ENCODE data around the gene AKNA.

Gene AKNA

GRCh38 chr9:114291886-114292590 lies 95.7 kb downstream of the AKNA start:
- FAIRE-seq: no peak
- no peak for DNase-seq (ENCODE audit: insufficient read length, low spot score)
- no peak for TF ChIP-seq POLR2A (IDR thresholded peaks at IDR 0.05; ENCODE audit: low read depth, low read length)

DNA sequence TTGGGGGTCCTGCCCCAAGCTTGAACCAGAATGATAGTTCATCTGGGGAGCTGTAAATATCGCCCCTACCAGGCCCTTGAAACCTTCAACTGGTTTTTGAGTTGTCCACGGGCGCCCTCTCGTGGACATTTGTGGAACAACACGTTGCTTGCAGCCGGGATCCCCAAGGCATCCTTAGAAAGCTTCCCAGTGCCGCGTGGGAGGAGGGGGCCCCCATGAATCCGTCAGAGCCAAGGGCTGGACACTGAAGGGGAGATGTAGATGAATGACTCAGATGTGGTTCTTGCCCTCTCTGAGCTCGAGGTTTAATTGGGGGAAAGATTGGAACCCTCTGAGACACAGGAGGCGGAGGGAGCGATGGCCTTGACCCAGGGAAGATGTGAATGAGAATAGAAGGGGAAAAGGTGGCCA lies 96.7 kb downstream of the AKNA start:
- no peak for TF ChIP-seq POLR2A (IDR thresholded peaks at IDR 0.05; ENCODE audit: low read depth, low read length)
- FAIRE-seq (peak; percentile 95), DNase-seq (ENCODE audit: insufficient read length, low spot score) (no peak)

DNA sequence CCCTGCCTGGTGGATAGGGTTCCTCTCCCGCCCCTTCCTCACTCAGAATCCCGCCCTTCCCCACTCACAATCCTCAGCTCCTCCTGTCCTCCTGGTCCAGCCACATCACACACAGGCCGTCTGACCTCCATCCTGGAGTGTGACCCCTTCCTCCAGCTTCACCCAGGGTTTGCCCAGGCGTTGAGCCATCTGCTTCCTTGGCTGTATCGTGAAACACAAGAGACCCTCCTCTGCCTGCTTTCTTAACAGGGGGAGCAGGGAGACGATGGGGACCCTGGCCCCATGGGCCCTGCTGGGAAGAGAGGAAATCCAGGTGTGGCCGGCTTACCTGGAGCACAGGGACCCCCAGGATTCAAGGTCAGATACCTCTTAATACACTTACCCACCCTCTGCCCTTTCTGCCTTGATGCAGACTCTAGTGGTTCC lies 97.2 kb downstream of the AKNA start:
- no peak for DNase-seq (ENCODE audit: insufficient read length, low spot score)
- TF ChIP-seq POLR2A (IDR thresholded peaks at IDR 0.05; ENCODE audit: low read depth, low read length): no peak
- no peak for FAIRE-seq

- FAIRE-seq (no peak), DNase-seq (ENCODE audit: insufficient read length, low spot score) (no peak)
- TF ChIP-seq POLR2A (IDR thresholded peaks at IDR 0.05; ENCODE audit: low read depth, low read length): no peak
These were observed 98.0 kb downstream of the AKNA start for GRCh38 chr9:114289571-114290481.

GRCh38 chr9:114289106-114289505 lies 98.7 kb downstream of the AKNA start:
- FAIRE-seq (no peak), DNase-seq (ENCODE audit: insufficient read length, low spot score) (no peak)

GRCh38 chr9:114288193-114289091 lies 99.3 kb downstream of the AKNA start:
- FAIRE-seq: peak; percentile 94
- peak; percentile 54 for DNase-seq (ENCODE audit: insufficient read length, low spot score)
- TF ChIP-seq POLR2A (IDR thresholded peaks at IDR 0.05; ENCODE audit: low read depth, low read length): no peak

More at GRCh38 chr9:114289106-114289505, 98.7 kb downstream of the AKNA start:
- no peak for TF ChIP-seq POLR2A (IDR thresholded peaks at IDR 0.05; ENCODE audit: low read depth, low read length)

DNA sequence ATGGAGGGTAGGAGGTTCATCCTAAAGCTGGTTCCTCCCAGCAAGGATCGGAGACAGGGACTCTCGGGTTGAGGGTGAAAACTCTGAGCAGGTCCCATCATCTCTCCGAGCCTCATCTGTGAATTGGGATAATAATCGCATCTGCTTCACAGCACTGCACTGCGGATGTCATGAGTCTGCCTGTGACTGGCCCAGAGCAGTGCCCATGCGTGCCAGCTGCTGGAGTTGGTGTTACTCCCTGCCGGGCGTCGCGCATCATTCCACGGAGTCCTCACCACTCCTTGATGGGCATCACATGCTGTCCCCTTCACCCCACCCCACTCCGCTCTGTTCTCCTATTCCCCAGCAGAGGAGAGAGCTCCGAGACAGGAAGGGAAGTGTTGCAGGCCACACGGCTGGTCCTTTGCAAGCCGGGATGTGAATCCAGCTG lies 100.0 kb downstream of the AKNA start:
- FAIRE-seq (no peak), DNase-seq (ENCODE audit: insufficient read length, low spot score) (no peak)
- TF ChIP-seq POLR2A (IDR thresholded peaks at IDR 0.05; ENCODE audit: low read depth, low read length): no peak

DNA sequence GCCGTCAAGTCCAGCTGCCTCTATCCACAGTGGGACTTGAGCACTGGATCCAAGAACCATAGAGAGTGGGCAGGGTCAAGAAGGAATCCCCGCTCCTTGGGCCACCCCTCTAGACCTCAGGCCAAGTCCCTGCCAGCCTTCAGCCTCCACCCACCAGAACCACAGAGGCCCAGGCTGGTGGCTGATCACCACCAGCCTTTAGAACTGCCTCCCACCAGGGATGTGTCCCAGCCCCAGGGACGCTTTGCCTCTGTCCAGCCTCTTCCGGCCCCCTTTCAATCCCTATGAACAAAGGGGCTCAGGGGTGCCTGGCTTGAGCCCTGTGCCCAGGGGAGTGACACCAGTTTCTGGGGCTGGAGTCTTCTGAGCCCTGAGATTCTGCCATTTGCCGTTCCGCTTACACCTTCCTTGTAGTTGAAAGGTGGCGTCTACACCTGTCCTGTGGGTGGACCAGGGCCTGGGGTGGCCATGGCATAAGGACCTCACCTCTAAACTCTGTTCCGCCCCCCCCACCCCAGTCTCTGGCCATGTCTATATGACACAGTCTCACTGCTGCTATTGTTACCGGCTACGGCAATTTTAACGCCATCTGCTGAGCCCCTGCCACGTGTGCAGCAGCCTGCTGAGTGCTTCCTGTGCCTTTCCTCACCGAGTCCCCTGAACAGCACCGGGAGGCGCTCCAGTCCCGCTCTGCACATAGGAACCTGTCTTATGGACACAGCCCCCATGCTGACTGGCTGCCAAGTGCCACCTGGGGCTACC lies 100.6 kb downstream of the AKNA start:
- no peak for TF ChIP-seq POLR2A (IDR thresholded peaks at IDR 0.05; ENCODE audit: low read depth, low read length)
- FAIRE-seq (no peak), DNase-seq (ENCODE audit: insufficient read length, low spot score) (no peak)

GRCh38 chr9:114286146-114286679 lies 101.6 kb downstream of the AKNA start:
- FAIRE-seq (no peak), DNase-seq (ENCODE audit: insufficient read length, low spot score) (no peak)
- no peak for TF ChIP-seq POLR2A (IDR thresholded peaks at IDR 0.05; ENCODE audit: low read depth, low read length)

DNA sequence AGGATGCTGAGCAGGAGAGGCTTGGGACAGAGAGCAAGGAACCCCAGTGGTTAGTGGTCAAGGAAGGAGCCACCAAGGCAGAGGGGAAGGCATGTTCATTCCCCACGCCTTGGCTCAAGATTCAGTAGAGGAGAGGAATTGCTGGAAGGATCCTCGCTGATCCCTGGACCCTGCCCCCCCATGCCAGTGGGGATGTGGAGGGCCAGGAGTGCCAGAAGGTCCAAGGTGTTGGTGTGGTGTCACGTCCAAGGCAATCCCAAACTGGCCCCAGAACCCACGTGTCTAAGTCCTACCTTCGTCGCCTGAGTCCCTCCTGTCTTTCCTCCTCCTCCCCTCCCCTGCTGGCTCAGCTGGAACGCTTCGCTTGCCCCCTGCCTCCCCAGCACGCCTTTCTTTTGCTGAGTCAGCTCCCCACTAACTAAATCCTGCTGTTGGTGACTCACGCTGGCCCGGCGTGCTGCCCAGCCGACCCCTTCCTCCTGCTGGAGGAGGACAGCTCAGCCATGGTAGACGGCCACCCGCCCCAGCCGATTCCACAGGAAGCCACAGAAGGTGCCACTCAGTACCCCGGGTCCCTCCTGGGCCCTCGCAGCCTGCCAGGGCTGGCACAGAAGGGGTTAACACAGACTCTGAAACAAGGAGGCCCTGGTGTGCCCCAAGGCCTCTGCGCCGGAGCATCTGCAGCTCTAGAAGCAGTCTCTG lies 102.5 kb downstream of the AKNA start:
- no peak for TF ChIP-seq POLR2A (IDR thresholded peaks at IDR 0.05; ENCODE audit: low read depth, low read length)
- DNase-seq (ENCODE audit: insufficient read length, low spot score): peak; percentile 76
- FAIRE-seq: peak; percentile 72

DNA sequence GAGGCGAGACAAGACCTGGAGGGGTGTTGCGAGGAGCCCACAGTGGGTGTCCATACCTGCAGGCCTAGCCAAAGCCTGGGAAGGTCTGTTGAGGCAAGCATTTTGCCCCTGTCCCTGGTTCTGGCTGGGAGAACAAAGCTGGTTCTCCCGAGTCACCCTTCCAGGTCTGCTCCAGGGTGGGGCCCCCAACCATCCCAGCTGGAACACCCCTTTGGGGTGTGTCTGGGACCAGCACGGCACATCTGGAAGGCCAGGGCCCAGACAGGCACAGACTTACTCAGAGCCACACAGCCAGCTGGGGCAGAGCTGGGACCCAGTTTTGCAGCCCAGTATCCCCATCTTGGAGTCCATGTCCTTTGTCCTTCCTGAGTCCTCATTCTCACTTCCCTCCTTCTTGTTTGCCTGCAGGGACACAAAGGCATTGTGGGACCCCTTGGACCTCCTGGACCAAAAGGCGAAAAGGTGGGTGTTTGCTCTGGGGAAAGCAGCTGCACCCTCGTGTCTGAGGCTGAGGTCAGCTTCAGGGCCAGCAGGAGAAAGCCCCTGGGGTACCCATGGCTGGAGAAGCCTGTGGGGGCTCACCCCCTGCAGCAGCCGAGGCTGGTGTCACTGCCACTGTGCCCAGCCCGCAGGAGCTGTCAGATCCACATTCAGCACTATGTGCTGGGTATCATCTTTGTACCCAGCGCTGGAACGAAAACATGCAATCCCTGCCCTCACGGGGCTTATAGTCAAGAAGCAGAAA lies 103.3 kb downstream of the AKNA start:
- TF ChIP-seq POLR2A (IDR thresholded peaks at IDR 0.05; ENCODE audit: low read depth, low read length): no peak
- FAIRE-seq: no peak
- DNase-seq (ENCODE audit: insufficient read length, low spot score): no peak
